Astrocyte of the spinal cord (primary cell): ENCODE measurements around the gene NECTIN1.

ENCODE experiments used
- DNase-seq: peaks from one replicate; pipeline ENCODE4 v3.0.0; 2011; ENCODE audit warnings: low read depth, low spot score
- H3K4me3 ChIP-seq: 2 replicates; pipeline ENCODE4 v1.5.1; 2011; ENCODE audit warnings: low read depth, mild to moderate bottlenecking, low read length, moderate library complexity
- in situ Hi-C: cut with HindIII; loops from 2 replicates; pipeline ENCODE4 v1.10.0; 2017; ENCODE audit warnings: low sequenced_read_pairs
- TF ChIP-seq, protein P1 (sequence below): IDR thresholded peaks from 2 replicates; pipeline ENCODE4 v1.5.1; 2012; ENCODE audit warnings: low read depth, mild to moderate bottlenecking, low read length, inconsistent platforms

NECTIN1 gene

GRCh38 chr11:119728651-119729580 is at the start of gene NECTIN1:
Gene NECTIN1 (minus strand): TSS chr11:119729200. CDS start chr11:119728553, 647 bp downstream.
- in situ Hi-C loops, result no loop called here
- peak; percentile 85 for DNase-seq
- TF ChIP-seq, protein P1, sequence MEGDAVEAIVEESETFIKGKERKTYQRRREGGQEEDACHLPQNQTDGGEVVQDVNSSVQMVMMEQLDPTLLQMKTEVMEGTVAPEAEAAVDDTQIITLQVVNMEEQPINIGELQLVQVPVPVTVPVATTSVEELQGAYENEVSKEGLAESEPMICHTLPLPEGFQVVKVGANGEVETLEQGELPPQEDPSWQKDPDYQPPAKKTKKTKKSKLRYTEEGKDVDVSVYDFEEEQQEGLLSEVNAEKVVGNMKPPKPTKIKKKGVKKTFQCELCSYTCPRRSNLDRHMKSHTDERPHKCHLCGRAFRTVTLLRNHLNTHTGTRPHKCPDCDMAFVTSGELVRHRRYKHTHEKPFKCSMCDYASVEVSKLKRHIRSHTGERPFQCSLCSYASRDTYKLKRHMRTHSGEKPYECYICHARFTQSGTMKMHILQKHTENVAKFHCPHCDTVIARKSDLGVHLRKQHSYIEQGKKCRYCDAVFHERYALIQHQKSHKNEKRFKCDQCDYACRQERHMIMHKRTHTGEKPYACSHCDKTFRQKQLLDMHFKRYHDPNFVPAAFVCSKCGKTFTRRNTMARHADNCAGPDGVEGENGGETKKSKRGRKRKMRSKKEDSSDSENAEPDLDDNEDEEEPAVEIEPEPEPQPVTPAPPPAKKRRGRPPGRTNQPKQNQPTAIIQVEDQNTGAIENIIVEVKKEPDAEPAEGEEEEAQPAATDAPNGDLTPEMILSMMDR, result peak; percentile 78
- H3K4me3 ChIP-seq, result peak within 1 kb of the TSS; percentile 58

GRCh38 chr11:119778391-119779194 is 49.6 kb upstream of the NECTIN1 start:
- in situ Hi-C loops, result no loop called here
- TF ChIP-seq, protein P1, result no peak
- no peak overlapping the region for H3K4me3 ChIP-seq
- DNase-seq, result no peak

DNA sequence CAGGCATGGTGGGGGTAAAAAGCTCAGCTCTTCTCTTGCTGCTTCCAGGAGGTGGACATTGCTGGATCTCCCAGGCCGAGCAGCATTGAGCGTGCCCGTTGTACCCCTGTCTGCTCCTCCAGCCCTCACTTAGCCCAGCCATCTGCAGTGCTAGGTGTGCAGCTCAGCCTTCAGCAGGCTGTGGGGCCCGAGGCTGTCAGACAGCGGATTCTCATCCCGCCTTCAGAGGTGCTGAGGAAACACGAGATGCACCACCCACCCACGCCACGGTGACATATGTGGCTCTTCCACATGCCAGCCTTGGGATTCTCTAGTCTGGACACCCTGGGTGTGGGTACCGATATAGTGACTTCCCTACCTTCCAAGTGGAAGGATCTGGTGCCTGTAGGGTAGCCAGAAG is 48.9 kb upstream of the NECTIN1 start:
- TF ChIP-seq, protein P1, result no peak
- H3K4me3 ChIP-seq, result no peak overlapping the region
- in situ Hi-C loops, result no loop called here
- DNase-seq, result no peak

DNA sequence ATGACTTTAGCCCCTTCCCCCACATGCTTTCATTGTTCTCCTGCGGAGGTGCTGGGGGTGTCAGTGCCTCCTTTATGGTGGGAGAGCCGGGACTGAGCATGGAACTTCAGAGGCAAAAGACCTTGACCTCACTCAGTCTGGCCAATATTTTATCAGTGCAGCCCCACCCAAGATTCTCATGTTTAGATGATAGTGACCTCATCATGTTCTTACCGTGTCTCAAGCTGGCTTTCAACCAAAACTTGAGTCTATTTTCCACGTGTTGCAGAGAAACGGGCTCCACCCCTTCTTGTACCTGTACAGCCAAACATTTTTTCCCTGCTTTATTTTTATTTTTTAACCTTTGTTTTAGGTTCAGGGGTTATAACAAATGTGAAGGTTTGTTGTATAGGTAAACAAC is 47.7 kb upstream of the NECTIN1 start:
- in situ Hi-C loops, result no loop called here
- DNase-seq, result no peak
- H3K4me3 ChIP-seq, result no peak overlapping the region
- TF ChIP-seq, protein P1, result no peak

- in situ Hi-C loops, result no loop called here
- H3K4me3 ChIP-seq, result no peak overlapping the region
- DNase-seq, result no peak
- TF ChIP-seq, protein P1, result no peak
These were observed 47.1 kb upstream of the NECTIN1 start for GRCh38 chr11:119776031-119776636.

GRCh38 chr11:119774172-119774763 is 45.3 kb upstream of the NECTIN1 start:
- no peak for DNase-seq
- TF ChIP-seq, protein P1, result no peak
- in situ Hi-C loops, result no loop called here
- no peak overlapping the region for H3K4me3 ChIP-seq
